ENCODE data around the gene VAV2. TPM values are rescaled to one million over a fixed set of nuclear protein-coding genes. Genes with fewer than 3 reads are reported as not detected.

The VAV2 gene
- polyA plus RNA-seq, 1 of the 3 experiments (the other 2 are of a cell fraction), result 14.9 TPM

DNA sequence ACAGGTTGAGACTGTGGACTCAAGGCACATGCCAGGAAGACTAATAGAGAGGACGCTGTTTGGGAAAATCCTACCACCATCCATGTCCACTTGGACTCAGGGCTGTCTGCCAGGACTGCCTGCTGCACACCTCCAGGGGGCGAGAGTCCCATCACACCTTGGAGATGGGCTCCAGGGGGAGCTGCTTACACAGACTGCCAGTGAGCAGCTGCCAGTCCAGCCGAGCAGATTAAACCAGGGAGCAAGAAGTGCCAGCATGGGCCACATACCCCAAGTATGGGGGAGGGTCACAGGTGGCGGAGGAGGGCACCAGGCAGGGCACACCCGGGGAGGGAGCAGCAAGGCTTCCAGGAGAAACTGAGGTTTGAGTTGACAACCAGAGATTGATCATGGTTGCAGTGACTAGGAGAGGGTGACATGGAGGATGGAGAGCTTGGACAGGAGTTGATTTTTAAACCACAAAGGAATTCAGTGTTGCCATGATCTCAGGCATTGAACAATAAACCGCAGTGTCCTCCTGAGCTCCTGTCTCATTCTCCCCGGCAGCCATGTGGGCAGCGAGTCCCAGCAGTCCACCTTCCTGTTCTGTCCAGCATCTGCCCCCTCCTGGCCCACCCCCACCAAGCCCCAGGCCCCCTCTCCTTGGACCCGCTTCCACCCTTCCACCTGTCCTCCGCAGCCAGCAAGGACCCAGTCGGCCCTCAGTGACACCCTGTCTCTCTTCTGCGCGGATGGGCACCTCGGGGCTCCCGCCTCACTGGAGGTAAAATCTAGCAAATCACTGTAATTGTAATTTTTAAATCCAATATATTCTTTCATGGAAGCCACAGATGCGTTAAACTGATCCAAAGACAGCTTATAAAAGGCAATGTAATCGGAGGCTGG is 3.1 kb upstream of the VAV2 start:
- Histone ChIP-seq H3K36me3 (replicated peaks in 1 of 2; ENCODE audit: control insufficient read depth in 1 of 2, insufficient read depth in 2 of 2, low read length in 1 of 2) (no peaks in the 10 kb centered on the region), H3K27ac (ENCODE audit: low read depth in 2 of 2, low read length in 1 of 2) (no peak overlapping the region), H3F3A (replicated peaks; ENCODE audit: insufficient read depth) (no peaks in the 10 kb centered on the region), H3K9me2 (no peaks in the 10 kb centered on the region), H2AFZ (ENCODE audit: low read depth) (no peak overlapping the region), H3K4me3 (ENCODE audit: low read depth in 2 of 2, low read length in 1 of 2) (no peak overlapping the region), H3K27me3 (ENCODE audit: insufficient read depth) (no peaks in the 10 kb centered on the region), H3K9me3 (no peaks in the 10 kb centered on the region), H3K79me2 (ENCODE audit: insufficient read depth) (peaks cover 28% of the 10 kb centered on the region), H3K9ac (no peak overlapping the region), H3K4me1 (ENCODE audit: control insufficient read depth in 1 of 2, insufficient read depth in 2 of 2, low read depth in 1 of 2, low read length in 1 of 2) (peaks cover 6 to 27% of the 10 kb centered on the region in 2 experiments; a peak in 3 of 4 replicates), H4K20me1 (ENCODE audit: insufficient read depth) (peaks cover 15% of the 10 kb centered on the region), H3K4me2 (no peak overlapping the region)
- ChIA-PET POLR2A (no interaction called here), CTCF (interaction anchor here (0.7 to 7.3 kb wide), 58 partner anchors 10 to 550 kb away, joined by 3 to 236 read pairs (median 7); partner anchors contain the start of genes BRD3OS and SARDH)
- TF ChIP-seq RAD21 (IDR thresholded peaks at IDR 0.05; ENCODE audit: low read length), result peak; percentile 41
- TF ChIP-seq RXRA (IDR thresholded peaks at IDR 0.05; ENCODE audit: borderline replicate concordance, low read depth), result no peak
- peak; percentile 68 for DNase-seq
- WGBS (ENCODE audit: low lambda C conversion rate), result 81% methylated on average over 15 of the region's 17 CpGs

DNA sequence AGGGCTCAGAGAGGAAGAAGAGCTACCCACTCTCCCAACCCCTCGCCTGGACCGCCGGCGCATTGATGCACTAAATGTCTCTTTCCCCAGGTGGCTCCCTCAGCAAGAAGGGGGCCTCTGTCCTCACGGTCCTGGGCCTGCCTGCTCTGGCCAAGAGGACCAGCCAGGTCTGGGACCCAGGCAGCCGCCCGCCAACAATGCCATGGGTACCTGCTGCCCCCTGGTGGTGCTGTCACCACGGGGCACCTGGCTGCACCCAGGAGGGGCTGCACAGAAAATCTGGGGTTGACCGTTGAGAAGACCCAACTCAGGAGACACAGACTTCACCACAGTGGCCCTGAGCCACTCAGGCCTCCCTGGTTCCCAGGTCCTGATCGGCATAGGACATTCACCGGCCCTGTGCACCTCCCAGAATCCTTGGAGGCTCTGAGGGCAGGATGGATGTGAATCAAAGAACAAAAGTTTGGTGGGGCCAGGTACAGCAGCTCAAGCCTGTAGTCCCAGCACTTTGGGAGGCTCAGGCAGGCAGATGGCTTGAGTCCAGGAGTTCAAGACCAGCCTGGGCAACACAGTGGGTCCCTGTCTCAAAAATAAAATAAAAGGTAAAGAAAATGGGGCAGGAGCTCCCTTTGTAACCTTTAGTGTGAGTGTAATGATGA is 2.4 kb upstream of the VAV2 start:
- Histone ChIP-seq H3K27ac (ENCODE audit: low read depth in 2 of 2, low read length in 1 of 2) (no peak overlapping the region), H3K27me3 (ENCODE audit: insufficient read depth) (no peaks in the 10 kb centered on the region), H3K4me1 (ENCODE audit: control insufficient read depth in 1 of 2, insufficient read depth in 2 of 2, low read depth in 1 of 2, low read length in 1 of 2) (peaks cover 6 to 34% of the 10 kb centered on the region in 2 experiments; a peak in 3 of 4 replicates), H3K4me3 (ENCODE audit: low read depth in 2 of 2, low read length in 1 of 2) (peak overlapping the region in 1 of 2 experiments; percentile 75; a peak in 1 of 4 replicates), H3K9me2 (no peaks in the 10 kb centered on the region), H4K20me1 (ENCODE audit: insufficient read depth) (peaks cover 23% of the 10 kb centered on the region), H3K9ac (no peak overlapping the region), H3K36me3 (replicated peaks in 1 of 2; ENCODE audit: control insufficient read depth in 1 of 2, insufficient read depth in 2 of 2, low read length in 1 of 2) (no peaks in the 10 kb centered on the region), H3K9me3 (no peaks in the 10 kb centered on the region), H3K4me2 (peak overlapping the region; percentile 100; the same call in 1 of the 2 replicates), H3K79me2 (ENCODE audit: insufficient read depth) (peaks cover 35% of the 10 kb centered on the region), H3F3A (replicated peaks; ENCODE audit: insufficient read depth) (no peaks in the 10 kb centered on the region), H2AFZ (ENCODE audit: low read depth) (no peak overlapping the region)
- ChIA-PET POLR2A (interaction anchor here (2.2 kb wide), 1 partner anchor 256 kb away, joined by 8 read pairs; the partner anchor contains the start of gene SARDH), CTCF (interaction anchor here (0.6 to 7.3 kb wide), 73 partner anchors 9 to 323 kb away, joined by 3 to 236 read pairs (median 6); partner anchors contain the start of genes BRD3OS and SARDH)
- TF ChIP-seq, protein P1, sequence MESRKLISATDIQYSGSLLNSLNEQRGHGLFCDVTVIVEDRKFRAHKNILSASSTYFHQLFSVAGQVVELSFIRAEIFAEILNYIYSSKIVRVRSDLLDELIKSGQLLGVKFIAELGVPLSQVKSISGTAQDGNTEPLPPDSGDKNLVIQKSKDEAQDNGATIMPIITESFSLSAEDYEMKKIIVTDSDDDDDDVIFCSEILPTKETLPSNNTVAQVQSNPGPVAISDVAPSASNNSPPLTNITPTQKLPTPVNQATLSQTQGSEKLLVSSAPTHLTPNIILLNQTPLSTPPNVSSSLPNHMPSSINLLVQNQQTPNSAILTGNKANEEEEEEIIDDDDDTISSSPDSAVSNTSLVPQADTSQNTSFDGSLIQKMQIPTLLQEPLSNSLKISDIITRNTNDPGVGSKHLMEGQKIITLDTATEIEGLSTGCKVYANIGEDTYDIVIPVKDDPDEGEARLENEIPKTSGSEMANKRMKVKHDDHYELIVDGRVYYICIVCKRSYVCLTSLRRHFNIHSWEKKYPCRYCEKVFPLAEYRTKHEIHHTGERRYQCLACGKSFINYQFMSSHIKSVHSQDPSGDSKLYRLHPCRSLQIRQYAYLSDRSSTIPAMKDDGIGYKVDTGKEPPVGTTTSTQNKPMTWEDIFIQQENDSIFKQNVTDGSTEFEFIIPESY (IDR thresholded peaks at IDR 0.05; ENCODE audit: borderline replicate concordance, low read depth), result no peak
- TF ChIP-seq SMC3 (IDR thresholded peaks at IDR 0.05; ENCODE audit: low read depth, low read length) (peak; percentile 99), CHD2 (IDR thresholded peaks at IDR 0.05; ENCODE audit: low read length, partially characterized antibody) (peak; percentile 44), RXRA (IDR thresholded peaks at IDR 0.05; ENCODE audit: borderline replicate concordance, low read depth) (no peak), RAD21 (IDR thresholded peaks at IDR 0.05; ENCODE audit: low read length) (peak; percentile 98), POLR2AphosphoS5 (IDR thresholded peaks at IDR 0.05; ENCODE audit: low read depth, low read length) (no peak)
- TF ChIP-seq, protein P2, sequence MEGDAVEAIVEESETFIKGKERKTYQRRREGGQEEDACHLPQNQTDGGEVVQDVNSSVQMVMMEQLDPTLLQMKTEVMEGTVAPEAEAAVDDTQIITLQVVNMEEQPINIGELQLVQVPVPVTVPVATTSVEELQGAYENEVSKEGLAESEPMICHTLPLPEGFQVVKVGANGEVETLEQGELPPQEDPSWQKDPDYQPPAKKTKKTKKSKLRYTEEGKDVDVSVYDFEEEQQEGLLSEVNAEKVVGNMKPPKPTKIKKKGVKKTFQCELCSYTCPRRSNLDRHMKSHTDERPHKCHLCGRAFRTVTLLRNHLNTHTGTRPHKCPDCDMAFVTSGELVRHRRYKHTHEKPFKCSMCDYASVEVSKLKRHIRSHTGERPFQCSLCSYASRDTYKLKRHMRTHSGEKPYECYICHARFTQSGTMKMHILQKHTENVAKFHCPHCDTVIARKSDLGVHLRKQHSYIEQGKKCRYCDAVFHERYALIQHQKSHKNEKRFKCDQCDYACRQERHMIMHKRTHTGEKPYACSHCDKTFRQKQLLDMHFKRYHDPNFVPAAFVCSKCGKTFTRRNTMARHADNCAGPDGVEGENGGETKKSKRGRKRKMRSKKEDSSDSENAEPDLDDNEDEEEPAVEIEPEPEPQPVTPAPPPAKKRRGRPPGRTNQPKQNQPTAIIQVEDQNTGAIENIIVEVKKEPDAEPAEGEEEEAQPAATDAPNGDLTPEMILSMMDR (IDR thresholded peaks at IDR 0.05), result peak; percentile 94
- peak; percentile 92 for DNase-seq
- WGBS (ENCODE audit: low lambda C conversion rate), result 5% methylated on average over 8 of the region's 11 CpGs

All from SK-N-SH (cell line).